Ascending aorta (tissue), 2 donors: ENCODE results near the gene TTC13. TPM values are rescaled to one million over a fixed set of nuclear protein-coding genes. Genes with fewer than 3 reads are reported as not detected.
"Not testable (repeated sequence)": the region's sequence is repeated elsewhere in the genome, so short reads cannot be mapped to it uniquely, and the experiment has no call there.

Experiments
- DNase-seq, 2 donors: peaks; one replicate each; pipeline ENCODE4 v3.0.0-alpha.2; 2019; ENCODE audit warnings: low spot score in 2 of 2
- H3K27ac ChIP-seq, 2 donors: fragments of 200-600 bp; sonication (generic); one replicate each; pipeline ENCODE4 v1.5.1; 2016 to 2017; ENCODE audit warnings: mild to moderate bottlenecking in 1 of 2
- H3K27me3 ChIP-seq: fragments of 200-600 bp; sonication (generic); one replicate; pipeline ENCODE4 v1.5.1; 2017
- H3K36me3 ChIP-seq, 2 donors: fragments of 200-600 bp; sonication (generic); one replicate each; pipeline ENCODE4 v1.5.1; 2016
- H3K4me1 ChIP-seq, 2 donors: fragments of 200-600 bp; sonication (generic); one replicate each; pipeline ENCODE4 v1.5.1; 2016 to 2017; ENCODE audit warnings: mild to moderate bottlenecking in 1 of 2
- H3K4me3 ChIP-seq, 2 donors: fragments of 200-600 bp; sonication (generic); one replicate each; pipeline ENCODE4 v1.5.1; 2016 to 2017; ENCODE audit warnings: mild to moderate bottlenecking in 1 of 2
- H3K9me3 ChIP-seq, 2 donors: fragments of 200-600 bp; sonication (generic); one replicate each; pipeline ENCODE4 v1.5.1; 2016
- CTCF ChIP-seq, 3 experiments: fragments of 200-600 bp in 2 of 3; fragments of 450-650 bp in 1 of 3; sonication (generic) in 2 of 3; IDR thresholded peaks; one replicate each; pipeline ENCODE4 v1.5.1; 2016 to 2019; ENCODE audit warnings: antibody characterized with exemption in 3 of 3, mild to moderate bottlenecking in 1 of 3, moderate library complexity in 1 of 3
- intact Hi-C: fragments of 100-400 bp; cut with DNase I; formaldehyde crosslinking; loops from one replicate; pipeline ENCODE4 v1.15.1; 2023
- total RNA-seq: library from RNA; depleted of rRNA; stranded (reverse); fragments of >200 nt; gene quantifications from one replicate; pipeline ENCODE4 v1.1.0, GENCODE V29; 2016

TTC13 gene
- total RNA-seq, 1 donor from 2014 or later, result 21.5 TPM

- Histone ChIP-seq H3K27ac (no peak overlapping the region), H3K4me3 (no peak overlapping the region), H3K36me3 (no peaks in the 10 kb centered on the region), H3K27me3 (no peaks in the 10 kb centered on the region), H3K9me3 (no peaks in the 10 kb centered on the region), H3K4me1 (no peaks in the 10 kb centered on the region)
- TF ChIP-seq CTCF (IDR thresholded peaks at IDR 0.05), result no peak
- intact Hi-C loops, result no loop called here
- DNase-seq, result no peak
Measured at GRCh38 chr1:231013391-231014015, 34.8 kb upstream of the TTC13 start.

- Histone ChIP-seq H3K27ac (no peak overlapping the region), H3K4me1 (no peaks in the 10 kb centered on the region), H3K27me3 (no peaks in the 10 kb centered on the region), H3K36me3 (no peaks in the 10 kb centered on the region), H3K4me3 (no peak overlapping the region), H3K9me3 (peaks cover 0 to 4% of the 10 kb centered on the region in 2 donors)
- no peak for DNase-seq
- intact Hi-C loops, result no loop called here
- TF ChIP-seq CTCF (IDR thresholded peaks at IDR 0.05), result no peak
Measured at GRCh38 chr1:231011963-231012362, 33.3 kb upstream of the TTC13 start.

GRCh38 chr1:231011360-231011759, 32.7 kb upstream of the TTC13 start:
- no peak for DNase-seq
- H3K36me3 ChIP-seq, result no peaks in the 10 kb centered on the region
- H3K27me3 ChIP-seq, result no peaks in the 10 kb centered on the region
- no peak overlapping the region for H3K27ac ChIP-seq
- H3K4me3 ChIP-seq, result no peak overlapping the region
- intact Hi-C loops, result no loop called here
- peaks cover 0 to 5% of the 10 kb centered on the region in 2 donors for H3K9me3 ChIP-seq
- no peak for TF ChIP-seq CTCF (IDR thresholded peaks at IDR 0.05)
- H3K4me1 ChIP-seq, result no peaks in the 10 kb centered on the region

GRCh38 chr1:231007535-231007934, 28.9 kb upstream of the TTC13 start:
- H3K9me3 ChIP-seq, result peaks cover 0 to 38% of the 10 kb centered on the region in 2 donors
- H3K36me3 ChIP-seq, DNase-seq, H3K4me3 ChIP-seq, H3K27ac ChIP-seq, H3K27me3 ChIP-seq, H3K4me1 ChIP-seq, intact Hi-C loops: not testable (repeated sequence)

GRCh38 chr1:231001892-231002291, 23.2 kb upstream of the TTC13 start:
- no peak for TF ChIP-seq CTCF (IDR thresholded peaks at IDR 0.05)
- H3K36me3 ChIP-seq, result peaks cover 36 to 49% of the 10 kb centered on the region in 2 donors

GRCh38 chr1:231000639-231001038, 22.0 kb upstream of the TTC13 start:
- no peak for TF ChIP-seq CTCF (IDR thresholded peaks at IDR 0.05)
- intact Hi-C loops, result no loop called here
- no peak for DNase-seq
- H3K36me3 ChIP-seq, result peaks cover 39 to 55% of the 10 kb centered on the region in 2 donors
- H3K4me1 ChIP-seq, result no peaks in the 10 kb centered on the region
- peaks cover 0 to 29% of the 10 kb centered on the region in 2 donors for H3K9me3 ChIP-seq
- H3K4me3 ChIP-seq, result no peak overlapping the region
- no peaks in the 10 kb centered on the region for H3K27me3 ChIP-seq
- H3K27ac ChIP-seq, result no peak overlapping the region

More at GRCh38 chr1:231001892-231002291, 23.2 kb upstream of the TTC13 start:
- H3K4me1 ChIP-seq, result no peaks in the 10 kb centered on the region
- no peak overlapping the region for H3K4me3 ChIP-seq
- H3K9me3 ChIP-seq, result peaks cover 0 to 33% of the 10 kb centered on the region in 2 donors
- no peak for DNase-seq
- H3K27me3 ChIP-seq, result no peaks in the 10 kb centered on the region
- intact Hi-C loops, result no loop called here
- H3K27ac ChIP-seq, result no peak overlapping the region
